ENCODE results near the gene CD151.

DNA sequence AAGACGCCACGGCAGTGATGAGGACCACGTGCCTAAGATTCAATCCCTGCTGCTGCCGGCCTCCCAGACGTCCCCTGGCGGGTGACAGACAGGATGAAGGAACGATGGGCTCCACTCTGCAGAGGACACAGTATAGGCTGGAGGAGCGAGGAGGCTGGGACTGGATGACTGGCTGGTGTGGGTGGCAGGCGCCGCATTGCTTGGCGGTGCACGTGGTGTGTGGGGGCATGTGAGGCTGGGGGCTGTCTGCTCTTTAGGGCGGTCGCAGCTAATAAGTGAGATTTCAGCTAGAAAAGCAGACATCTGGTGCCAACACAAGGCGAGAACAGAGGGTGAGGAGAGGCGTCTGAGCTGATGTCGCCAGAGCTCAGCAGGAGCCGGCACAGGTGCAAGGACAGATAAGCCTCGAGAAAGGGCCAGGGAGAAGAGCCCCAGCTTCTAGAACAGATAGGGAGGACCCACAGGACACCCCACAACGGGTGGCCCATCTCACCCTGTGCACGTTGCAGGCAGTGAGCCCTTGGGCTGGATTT is 43.1 kb downstream of the CD151 start:
- TF ChIP-seq, protein P1, sequence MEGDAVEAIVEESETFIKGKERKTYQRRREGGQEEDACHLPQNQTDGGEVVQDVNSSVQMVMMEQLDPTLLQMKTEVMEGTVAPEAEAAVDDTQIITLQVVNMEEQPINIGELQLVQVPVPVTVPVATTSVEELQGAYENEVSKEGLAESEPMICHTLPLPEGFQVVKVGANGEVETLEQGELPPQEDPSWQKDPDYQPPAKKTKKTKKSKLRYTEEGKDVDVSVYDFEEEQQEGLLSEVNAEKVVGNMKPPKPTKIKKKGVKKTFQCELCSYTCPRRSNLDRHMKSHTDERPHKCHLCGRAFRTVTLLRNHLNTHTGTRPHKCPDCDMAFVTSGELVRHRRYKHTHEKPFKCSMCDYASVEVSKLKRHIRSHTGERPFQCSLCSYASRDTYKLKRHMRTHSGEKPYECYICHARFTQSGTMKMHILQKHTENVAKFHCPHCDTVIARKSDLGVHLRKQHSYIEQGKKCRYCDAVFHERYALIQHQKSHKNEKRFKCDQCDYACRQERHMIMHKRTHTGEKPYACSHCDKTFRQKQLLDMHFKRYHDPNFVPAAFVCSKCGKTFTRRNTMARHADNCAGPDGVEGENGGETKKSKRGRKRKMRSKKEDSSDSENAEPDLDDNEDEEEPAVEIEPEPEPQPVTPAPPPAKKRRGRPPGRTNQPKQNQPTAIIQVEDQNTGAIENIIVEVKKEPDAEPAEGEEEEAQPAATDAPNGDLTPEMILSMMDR (conservative IDR thresholded peaks at IDR 0.05; ENCODE audit: low read depth, low read length), result no peak
- no peak for TF ChIP-seq EZH2 (IDR thresholded peaks at IDR 0.05; ENCODE audit: borderline replicate concordance, low read depth, low read length, poor library complexity, severe bottlenecking)
